Osteoblast (primary cell): ENCODE results near the gene DMBT1. TPM values are rescaled to one million over a fixed set of nuclear protein-coding genes. Genes with fewer than 3 reads are reported as not detected.

ENCODE experiments used
- DNase-seq: peaks from one replicate; pipeline ENCODE4 v3.0.0; 2011; ENCODE audit warnings: low spot score, mixed read lengths; ENCODE audit not compliant: insufficient read length; ENCODE audit errors: missing footprints
- H2AFZ ChIP-seq: 2 replicates; pipeline ENCODE4 v1.6.0; 2011; ENCODE audit warnings: mild to moderate bottlenecking, low read length
- H3K27ac ChIP-seq: 2 replicates; pipeline ENCODE4 v1.5.1; 2011; ENCODE audit warnings: mild to moderate bottlenecking, low read depth, low read length, moderate library complexity
- H3K27me3 ChIP-seq: 2 replicates; pipeline ENCODE4 v1.6.0; 2012; ENCODE audit warnings: mild to moderate bottlenecking, control low read depth, inconsistent platforms, low read length, moderate library complexity; ENCODE audit not compliant: insufficient read depth
- H3K36me3 ChIP-seq: 2 replicates; pipeline ENCODE4 v1.5.1; 2011; ENCODE audit warnings: mild to moderate bottlenecking, low read length, control low read depth, moderate library complexity; ENCODE audit not compliant: insufficient read depth
- H3K4me1 ChIP-seq: 2 replicates; pipeline ENCODE4 v1.5.1; 2011; ENCODE audit warnings: mild to moderate bottlenecking, low read length, control low read depth, moderate library complexity; ENCODE audit not compliant: insufficient read depth
- H3K4me2 ChIP-seq: 2 replicates; pipeline ENCODE4 v1.6.0; 2011; ENCODE audit warnings: mild to moderate bottlenecking, low read length; ENCODE audit not compliant: insufficient read depth
- H3K4me3 ChIP-seq: fragments of 200-600 bp; sonication (generic); 3 replicates; pipeline ENCODE4 v1.5.1; 2012; ENCODE audit warnings: mild to moderate bottlenecking, low read length, inconsistent platforms; ENCODE audit not compliant: insufficient read depth
- H3K79me2 ChIP-seq: 2 replicates; pipeline ENCODE4 v1.6.0; 2012; ENCODE audit warnings: mild to moderate bottlenecking, low read length, control low read depth, inconsistent platforms; ENCODE audit not compliant: insufficient read depth
- H3K9me3 ChIP-seq: 2 replicates; pipeline ENCODE4 v1.5.1; 2011; ENCODE audit warnings: low read depth, low read length, control low read depth
- H4K20me1 ChIP-seq: 2 replicates; pipeline ENCODE4 v1.6.0; 2012; ENCODE audit warnings: mild to moderate bottlenecking, low read length, control low read depth; ENCODE audit not compliant: insufficient read depth
- total RNA-seq: library from RNA; depleted of rRNA; stranded (reverse); fragments of >200 nt; gene quantifications from 2 replicates; pipeline ENCODE4 v1.2.3, GENCODE V29; 2012
- TF ChIP-seq, protein P1 (sequence below): IDR thresholded peaks from 2 replicates; pipeline ENCODE4 v1.5.1; 2011; ENCODE audit warnings: mild to moderate bottlenecking, low read depth, low read length, moderate library complexity; ENCODE audit errors: extremely low read depth

The DMBT1 gene
- total RNA-seq, 1 donor = under 0.01 TPM

DNA sequence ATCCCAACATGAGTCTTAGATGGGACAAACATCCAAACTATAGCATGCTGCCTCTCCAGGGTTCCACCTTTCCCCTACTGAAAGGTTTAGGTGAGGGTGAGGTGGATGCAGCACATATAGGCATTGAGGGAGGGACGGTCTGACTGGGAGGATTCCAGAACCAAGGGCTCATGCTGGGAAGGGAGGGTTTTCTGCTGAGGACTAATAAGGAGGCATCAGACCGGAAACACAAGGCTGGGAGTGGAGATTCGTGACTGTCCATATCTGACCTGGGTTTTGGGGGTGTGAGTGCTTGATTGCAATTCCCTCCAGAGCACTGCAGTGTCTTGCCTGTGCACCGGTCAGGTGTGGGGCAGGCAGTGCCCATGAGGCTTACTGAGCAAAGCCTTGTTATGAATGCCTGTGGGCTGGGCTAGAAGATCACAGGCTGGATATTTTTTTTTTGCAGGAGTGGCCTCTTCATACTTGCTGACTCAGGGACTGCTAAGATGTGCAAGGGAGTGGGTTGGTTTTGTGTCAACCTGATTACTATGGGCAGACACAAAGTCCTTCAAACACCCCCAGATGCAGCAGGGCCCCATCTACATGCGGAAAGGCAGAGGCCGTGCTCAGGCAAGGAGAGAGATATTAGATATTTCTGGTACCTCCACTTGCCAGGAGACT lies 26.7 kb downstream of the DMBT1 start:
- Histone ChIP-seq H3K27ac (no peak overlapping the region), H3K4me3 (no peak overlapping the region), H3K79me2 (no peaks in the 10 kb centered on the region), H3K27me3 (peaks cover 3% of the 10 kb centered on the region), H2AFZ (no peak overlapping the region), H3K36me3 (no peaks in the 10 kb centered on the region), H3K9me3 (no peaks in the 10 kb centered on the region), H4K20me1 (no peaks in the 10 kb centered on the region), H3K4me2 (no peak overlapping the region), H3K4me1 (no peaks in the 10 kb centered on the region)
- DNase-seq = peak; percentile 43
- TF ChIP-seq, protein P1, sequence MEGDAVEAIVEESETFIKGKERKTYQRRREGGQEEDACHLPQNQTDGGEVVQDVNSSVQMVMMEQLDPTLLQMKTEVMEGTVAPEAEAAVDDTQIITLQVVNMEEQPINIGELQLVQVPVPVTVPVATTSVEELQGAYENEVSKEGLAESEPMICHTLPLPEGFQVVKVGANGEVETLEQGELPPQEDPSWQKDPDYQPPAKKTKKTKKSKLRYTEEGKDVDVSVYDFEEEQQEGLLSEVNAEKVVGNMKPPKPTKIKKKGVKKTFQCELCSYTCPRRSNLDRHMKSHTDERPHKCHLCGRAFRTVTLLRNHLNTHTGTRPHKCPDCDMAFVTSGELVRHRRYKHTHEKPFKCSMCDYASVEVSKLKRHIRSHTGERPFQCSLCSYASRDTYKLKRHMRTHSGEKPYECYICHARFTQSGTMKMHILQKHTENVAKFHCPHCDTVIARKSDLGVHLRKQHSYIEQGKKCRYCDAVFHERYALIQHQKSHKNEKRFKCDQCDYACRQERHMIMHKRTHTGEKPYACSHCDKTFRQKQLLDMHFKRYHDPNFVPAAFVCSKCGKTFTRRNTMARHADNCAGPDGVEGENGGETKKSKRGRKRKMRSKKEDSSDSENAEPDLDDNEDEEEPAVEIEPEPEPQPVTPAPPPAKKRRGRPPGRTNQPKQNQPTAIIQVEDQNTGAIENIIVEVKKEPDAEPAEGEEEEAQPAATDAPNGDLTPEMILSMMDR = no peak

DNA sequence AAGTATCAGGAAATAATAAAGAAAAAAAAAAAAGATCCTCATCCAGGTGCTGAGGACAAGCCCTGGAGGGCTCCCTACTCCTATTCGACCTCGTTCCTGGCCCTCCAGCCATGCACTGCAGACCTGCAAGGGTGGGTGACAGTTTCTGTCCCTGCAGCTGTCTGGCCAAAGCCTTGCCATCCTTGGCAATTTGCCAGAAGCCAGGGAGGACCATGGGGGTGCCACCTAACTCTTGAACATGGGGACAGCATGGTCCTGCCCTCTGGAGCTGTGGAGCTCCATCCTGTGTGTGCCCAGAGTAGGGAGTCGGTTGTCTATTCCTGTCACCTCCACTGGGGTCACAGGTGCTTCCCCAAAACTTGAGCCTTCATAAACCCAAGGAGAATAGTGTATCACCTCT lies 27.8 kb downstream of the DMBT1 start:
- Histone ChIP-seq H3K27ac (no peak overlapping the region), H3K9me3 (no peaks in the 10 kb centered on the region), H3K36me3 (no peaks in the 10 kb centered on the region), H4K20me1 (no peaks in the 10 kb centered on the region), H3K4me2 (no peak overlapping the region), H3K27me3 (peaks cover 3% of the 10 kb centered on the region), H3K79me2 (no peaks in the 10 kb centered on the region), H3K4me3 (no peak overlapping the region), H3K4me1 (no peaks in the 10 kb centered on the region), H2AFZ (no peak overlapping the region)
- TF ChIP-seq, protein P1 = no peak
- DNase-seq = no peak

DNA sequence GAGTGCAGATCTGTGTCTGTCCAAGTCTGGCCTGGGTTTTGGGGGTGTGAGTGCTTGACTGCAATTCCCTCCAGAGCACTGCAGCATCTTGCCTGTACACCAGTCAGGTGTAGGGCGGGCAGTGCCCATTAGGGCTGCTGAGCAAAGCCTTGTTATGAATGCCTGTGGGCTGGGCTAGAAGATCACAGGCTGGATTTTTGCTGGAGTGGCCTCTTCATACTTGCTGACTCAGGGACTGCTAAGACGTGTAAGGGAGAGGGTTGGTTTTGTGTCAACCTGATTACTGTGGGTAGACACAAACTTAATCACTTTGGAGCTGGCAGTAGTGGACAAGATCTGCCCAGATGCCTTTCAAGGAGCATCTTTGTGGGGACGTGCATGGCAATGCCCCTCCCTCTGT lies 29.6 kb downstream of the DMBT1 start:
- TF ChIP-seq, protein P1 = no peak
- no peak for DNase-seq
- H2AFZ ChIP-seq = no peak overlapping the region
- H4K20me1 ChIP-seq = no peaks in the 10 kb centered on the region
- H3K36me3 ChIP-seq = no peaks in the 10 kb centered on the region
- peaks cover 3% of the 10 kb centered on the region for H3K27me3 ChIP-seq
- no peak overlapping the region for H3K27ac ChIP-seq
- no peak overlapping the region for H3K4me3 ChIP-seq
- H3K79me2 ChIP-seq = no peaks in the 10 kb centered on the region
- no peaks in the 10 kb centered on the region for H3K4me1 ChIP-seq
- H3K4me2 ChIP-seq = no peak overlapping the region
- H3K9me3 ChIP-seq = no peaks in the 10 kb centered on the region

DNA sequence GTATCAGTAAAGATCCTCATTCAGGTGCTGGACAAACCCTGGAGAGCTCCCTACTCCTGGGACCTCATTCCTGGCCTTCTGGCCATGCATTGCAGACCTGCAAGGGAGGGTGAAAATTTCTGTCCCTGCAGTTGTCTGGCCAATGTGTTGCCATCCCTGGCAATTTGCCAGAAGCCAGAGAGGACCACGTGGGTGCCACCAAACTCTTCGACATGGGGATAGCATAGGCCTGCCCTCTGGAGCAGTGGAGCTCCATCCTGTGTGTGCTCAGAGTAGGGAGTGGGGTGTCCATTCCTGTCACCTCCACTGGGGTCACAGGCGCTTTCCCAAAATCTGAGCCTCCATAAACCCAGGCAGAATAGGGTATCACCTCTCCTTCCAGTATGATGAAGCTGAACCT lies 31.2 kb downstream of the DMBT1 start:
- Histone ChIP-seq H3K4me3 (no peak overlapping the region), H3K4me2 (no peak overlapping the region), H3K36me3 (no peaks in the 10 kb centered on the region), H3K9me3 (no peaks in the 10 kb centered on the region), H4K20me1 (no peaks in the 10 kb centered on the region), H3K27ac (no peak overlapping the region), H3K79me2 (no peaks in the 10 kb centered on the region), H2AFZ (no peak overlapping the region), H3K4me1 (no peaks in the 10 kb centered on the region), H3K27me3 (peaks cover 3% of the 10 kb centered on the region)
- DNase-seq = no peak
- TF ChIP-seq, protein P1 = no peak
